GM08714 (cell line): Measurements from ENCODE around the gene PADI3.

Experiments used
- H3K4me3 ChIP-seq: fragments of 200-500 bp; sonication (Bioruptor generic); 2 replicates; pipeline ENCODE4 v1.5.1; 2014; ENCODE audit warnings: mild to moderate bottlenecking, low read length, inconsistent platforms
- ZNF274 ChIP-seq: IDR thresholded peaks from 2 replicates; pipeline ENCODE4 v1.6.1; 2012; ENCODE audit warnings: mild to moderate bottlenecking, low read depth, low read length

The PADI3 gene

GRCh38 chr1:17210176-17210575 is 38.7 kb upstream of the PADI3 start:
- TF ChIP-seq ZNF274, result no peak
- no peak overlapping the region for H3K4me3 ChIP-seq

GRCh38 chr1:17211377-17211776 is 37.5 kb upstream of the PADI3 start:
- TF ChIP-seq ZNF274, result no peak
- no peak overlapping the region for H3K4me3 ChIP-seq

- TF ChIP-seq ZNF274, result no peak
- no peak overlapping the region for H3K4me3 ChIP-seq
Observed at GRCh38 chr1:17212009-17212408, 36.9 kb upstream of the PADI3 start.

GRCh38 chr1:17212487-17213121 is 36.3 kb upstream of the PADI3 start:
- no peak for TF ChIP-seq ZNF274
- H3K4me3 ChIP-seq, result no peak overlapping the region

GRCh38 chr1:17213148-17213781 is 35.6 kb upstream of the PADI3 start:
- H3K4me3 ChIP-seq, result no peak overlapping the region
- TF ChIP-seq ZNF274, result no peak

- TF ChIP-seq ZNF274, result no peak
- H3K4me3 ChIP-seq, result no peak overlapping the region
Observed at GRCh38 chr1:17213782-17214148, 35.1 kb upstream of the PADI3 start.

GRCh38 chr1:17214876-17215544 is 33.9 kb upstream of the PADI3 start:
- TF ChIP-seq ZNF274, result no peak

GRCh38 chr1:17215545-17215890 is 33.4 kb upstream of the PADI3 start:
- no peak for TF ChIP-seq ZNF274
- H3K4me3 ChIP-seq, result no peak overlapping the region

More at GRCh38 chr1:17214876-17215544, 33.9 kb upstream of the PADI3 start:
- H3K4me3 ChIP-seq, result no peak overlapping the region

GRCh38 chr1:17216078-17216477 is 32.8 kb upstream of the PADI3 start:
- no peak for TF ChIP-seq ZNF274
- H3K4me3 ChIP-seq, result no peak overlapping the region

- H3K4me3 ChIP-seq, result no peak overlapping the region
- no peak for TF ChIP-seq ZNF274
Observed at GRCh38 chr1:17217607-17218006, 31.3 kb upstream of the PADI3 start.

GRCh38 chr1:17218939-17219338 is 30.0 kb upstream of the PADI3 start:
- no peak overlapping the region for H3K4me3 ChIP-seq
- TF ChIP-seq ZNF274, result no peak

GRCh38 chr1:17220287-17220686 is 28.6 kb upstream of the PADI3 start:
- H3K4me3 ChIP-seq, result no peak overlapping the region
- no peak for TF ChIP-seq ZNF274

- TF ChIP-seq ZNF274, result no peak
- no peak overlapping the region for H3K4me3 ChIP-seq
Observed at GRCh38 chr1:17222557-17222956, 26.3 kb upstream of the PADI3 start.

GRCh38 chr1:17224434-17224833 is 24.5 kb upstream of the PADI3 start:
- no peak overlapping the region for H3K4me3 ChIP-seq
- TF ChIP-seq ZNF274, result no peak

- TF ChIP-seq ZNF274, result no peak
- no peak overlapping the region for H3K4me3 ChIP-seq
Observed at GRCh38 chr1:17225140-17225539, 23.8 kb upstream of the PADI3 start.
